ENCODE measurements around the gene NUDT7. TPM values are rescaled to one million over a fixed set of nuclear protein-coding genes. Genes with fewer than 3 reads are reported as not detected.

NUDT7 gene
- total RNA-seq, 1 experiment from 2014 or later, result 5.2 TPM

- no peak for DNase-seq (ENCODE audit: low read depth, low spot score)
- Histone ChIP-seq H3K4me2 (ENCODE audit: low read length) (no peak overlapping the region), H3K9me3 (ENCODE audit: control insufficient read depth in 1 of 2, insufficient read depth in 1 of 2, low read depth in 1 of 2, low read length in 2 of 2) (no peaks in the 10 kb centered on the region), H3K4me1 (ENCODE audit: control insufficient read depth in 1 of 2, insufficient read depth in 2 of 2, low read length in 2 of 2) (peaks cover 0 to 5% of the 10 kb centered on the region in 2 experiments; a peak in 2 of 4 replicates), H3K36me3 (ENCODE audit: control insufficient read depth in 1 of 2, insufficient read depth in 2 of 2, low read length in 2 of 2) (no peaks in the 10 kb centered on the region), H4K20me1 (ENCODE audit: insufficient read depth) (no peaks in the 10 kb centered on the region), H3K79me2 (ENCODE audit: insufficient read depth, low read length) (no peaks in the 10 kb centered on the region), H2AFZ (ENCODE audit: low read depth, low read length, poor library complexity, severe bottlenecking) (no peak overlapping the region), H3K9me2 (ENCODE audit: insufficient read depth) (no peaks in the 10 kb centered on the region), H3K27ac (ENCODE audit: low read depth, low read length) (no peak overlapping the region), H3K9ac (ENCODE audit: low read length) (no peak overlapping the region), H3K27me3 (ENCODE audit: insufficient read depth, low read length) (peaks cover 31% of the 10 kb centered on the region), H3K4me3 (replicated peaks in 1 of 2; ENCODE audit: low read depth in 1 of 2, low read length in 2 of 2) (no peak overlapping the region)
- RAD21 ChIA-PET (ENCODE audit: low non-redundant PET in 1 of 2, low total read pairs in 2 of 2, uncharacterized antibody in 2 of 2, unreplicated experiment in 2 of 2), result no interaction called here
- no TSS peak for BruUV-seq (replicated peaks)
- no peak for ATAC-seq
- CTCF ChIA-PET, result no interaction called here
- intact Hi-C loops (cut with micrococcal nuclease), result loop anchor here (5.0 kb wide), 1 partner anchor 50 kb away; no protein-coding TSS in a partner anchor
- TF ChIP-seq POLR2AphosphoS5 (IDR thresholded peaks at IDR 0.05; ENCODE audit: low read depth, low read length) (no peak), SRF (IDR thresholded peaks at IDR 0.05; ENCODE audit: low read depth) (no peak), CBX3 (IDR thresholded peaks at IDR 0.05; ENCODE audit: low read depth) (no peak), CEBPB (IDR thresholded peaks at IDR 0.05; ENCODE audit: low read depth) (no peak), EZH2 (IDR thresholded peaks at IDR 0.05) (no peak), SP1 (IDR thresholded peaks at IDR 0.05; ENCODE audit: low read depth) (no peak), FOSL1 (IDR thresholded peaks at IDR 0.05; ENCODE audit: low read depth) (no peak), YY1 (IDR thresholded peaks at IDR 0.05; ENCODE audit: extremely low read depth, insufficient replicate concordance, low read depth, low read length) (no peak), SIN3A (IDR thresholded peaks at IDR 0.05; ENCODE audit: low read depth) (no peak), POLR2A (IDR thresholded peaks at IDR 0.05; ENCODE audit: borderline replicate concordance, extremely low read depth, insufficient read depth, insufficient read length) (no peak), REST (IDR thresholded peaks at IDR 0.05; ENCODE audit: low read depth) (no peak), CTCF (IDR thresholded peaks at IDR 0.05 in 2 of 3, conservative IDR thresholded peaks at IDR 0.05 in 1 of 3; ENCODE audit: borderline replicate concordance in 1 of 3, insufficient read depth in 1 of 3, low read depth in 2 of 3, low read length in 2 of 3) (no peak), EZH2phosphoT487 (IDR thresholded peaks at IDR 0.05; ENCODE audit: borderline replicate concordance) (no peak), EGR1 (IDR thresholded peaks at IDR 0.05; ENCODE audit: low read depth) (no peak)
- POLR2A ChIA-PET, result no interaction called here
Measured at GRCh38 chr16:77767211-77767610, 44.9 kb downstream of the NUDT7 start.
